CD4-positive, alpha-beta T cell treated with Interleukin-4 for 4 hours (primary cell): ENCODE results near the gene RPL9.
A peak's percentile ranks its signal among the peaks of the same experiment; 100 is the strongest.
"Not testable (repeated sequence)": the region's sequence is repeated elsewhere in the genome, so short reads cannot be mapped to it uniquely, and the experiment has no call there.

ENCODE experiments used
- DNase-seq: peaks from one replicate; pipeline ENCODE4 v3.0.0-alpha.2; 2020

Gene RPL9

DNA sequence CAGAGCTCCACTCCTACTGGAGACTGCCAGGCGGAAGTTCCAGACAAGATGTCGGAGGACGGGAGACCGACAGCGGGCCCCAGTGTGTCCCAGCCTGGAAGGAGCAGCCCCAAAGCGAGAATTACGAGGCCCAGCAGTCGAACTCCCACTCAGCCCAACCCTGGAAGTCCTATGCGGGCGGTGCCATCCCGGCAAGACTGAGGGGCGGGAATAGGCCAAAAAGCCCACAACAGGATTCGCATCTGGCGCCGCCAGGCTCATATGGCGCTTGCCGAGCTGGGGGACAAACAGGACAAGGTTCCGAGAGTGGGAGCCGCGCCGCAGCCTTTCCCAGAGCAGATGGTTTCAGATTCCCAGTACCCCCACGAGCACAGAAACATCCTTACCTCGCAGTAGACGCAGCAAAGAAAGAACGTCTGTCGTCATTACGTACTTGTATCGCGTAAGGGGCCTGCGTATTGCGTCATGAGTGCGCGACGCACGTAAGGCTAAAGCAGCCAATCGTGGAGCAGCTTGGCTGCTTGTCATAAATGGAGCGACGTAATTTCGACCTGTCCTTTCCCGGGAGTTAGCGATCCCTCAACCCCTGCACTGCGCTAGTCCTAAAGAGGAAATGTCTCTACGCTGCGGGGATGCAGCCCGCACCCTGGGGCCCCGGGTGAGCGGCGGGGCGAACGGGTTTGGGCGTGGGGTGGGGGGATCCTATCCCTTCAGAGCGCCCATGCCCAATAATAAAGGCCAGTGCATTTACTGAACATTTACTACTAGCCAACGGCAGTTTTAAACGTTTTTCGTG lies at the start of gene RPL9, which contains the start of gene LIAS:
Gene RPL9 (minus strand): TSS at position 418 of the 796 bp plus-strand sequence. CDS start 483 bp downstream, outside the sequence.
Gene LIAS (plus strand): TSS at position 552 of the 796 bp plus-strand sequence. CDS start 62 bp downstream, at position 614.
- DNase-seq = peak; percentile 96

DNA sequence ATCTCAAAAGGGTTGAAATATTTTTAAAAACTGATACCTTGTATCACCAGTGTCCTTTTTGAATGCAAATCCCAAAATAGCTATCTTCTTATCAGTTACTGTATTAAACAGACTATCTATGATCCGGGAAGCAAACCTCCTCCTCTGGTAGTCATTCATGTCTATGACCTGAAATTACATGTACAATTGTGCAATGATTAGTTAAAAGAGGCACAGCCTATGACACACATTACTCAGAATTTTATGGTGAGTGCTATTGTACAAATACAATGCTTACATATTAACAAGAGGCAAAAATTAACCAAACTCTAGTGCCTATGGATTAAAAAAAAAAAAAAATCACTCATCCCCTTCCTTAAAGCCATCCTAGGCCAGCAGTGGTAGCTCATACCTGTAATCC lies 46.9 kb upstream of the RPL9 start:
- DNase-seq = no peak

DNA sequence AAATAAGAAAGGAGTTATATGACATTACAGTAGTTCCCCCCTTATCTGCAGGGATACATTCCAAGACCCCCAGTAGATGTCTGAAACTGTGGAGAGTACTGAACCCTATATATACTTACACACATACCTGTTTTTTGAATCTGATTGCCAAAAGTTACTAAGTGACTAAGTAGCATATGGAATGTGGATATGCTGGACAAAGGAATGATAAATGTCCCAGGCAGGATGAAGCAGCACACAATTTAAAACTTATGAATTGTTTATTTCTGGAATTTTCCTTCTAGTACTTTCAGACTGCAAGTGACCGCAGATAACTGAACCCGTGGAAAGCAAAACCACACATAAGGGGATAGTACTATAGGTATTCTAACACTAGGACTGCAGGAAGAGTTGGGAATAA lies 45.8 kb upstream of the RPL9 start:
- DNase-seq = no peak

DNA sequence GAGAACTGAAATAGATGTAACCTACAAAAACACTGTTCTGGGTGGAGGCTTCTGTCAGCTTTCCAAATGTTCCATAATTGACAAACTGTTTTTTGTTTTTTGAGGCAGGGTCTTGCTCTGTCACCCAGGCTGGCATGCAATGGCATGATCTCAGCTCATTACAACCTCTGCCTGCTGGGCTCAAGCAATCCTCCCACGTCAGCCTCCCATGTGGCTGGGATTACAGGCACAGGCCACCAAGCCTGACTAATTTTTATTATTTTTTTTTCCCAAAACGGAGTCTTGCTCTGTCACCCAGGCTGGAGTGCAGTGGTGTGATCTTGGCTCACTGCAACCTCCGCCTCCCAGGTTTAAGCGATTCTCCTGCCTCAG lies 43.9 kb upstream of the RPL9 start:
- DNase-seq = not testable (repeated sequence)

DNA sequence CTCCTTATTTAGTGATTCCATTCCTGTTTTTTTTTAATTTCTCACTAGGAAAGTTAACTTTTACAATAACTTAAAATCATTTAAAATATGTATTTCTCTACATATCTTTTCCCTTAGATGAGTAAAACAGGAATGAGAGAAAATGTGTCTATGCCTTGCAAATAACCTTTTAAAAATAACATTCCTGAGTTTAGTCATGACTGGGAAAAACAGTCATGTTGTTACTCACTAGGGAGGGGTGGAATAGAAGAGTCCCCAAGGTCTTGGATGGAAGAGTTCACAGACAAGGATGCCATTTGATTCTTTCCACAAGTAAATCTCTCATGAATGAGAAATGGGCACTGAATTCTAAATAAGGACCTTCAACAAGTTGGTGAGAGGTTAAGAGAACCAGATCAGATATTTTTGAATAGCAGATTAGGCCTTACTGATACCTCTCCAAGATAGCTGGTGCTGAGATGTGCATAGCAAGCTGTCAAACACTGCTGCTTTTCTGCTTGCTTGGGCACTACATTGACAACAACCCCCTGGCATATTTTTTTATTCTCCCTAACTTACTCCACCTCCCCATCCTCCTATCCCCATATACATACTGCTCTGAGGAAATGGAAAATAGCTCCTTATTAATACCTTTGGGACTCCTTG lies 43.4 kb upstream of the RPL9 start:
- DNase-seq = no peak

DNA sequence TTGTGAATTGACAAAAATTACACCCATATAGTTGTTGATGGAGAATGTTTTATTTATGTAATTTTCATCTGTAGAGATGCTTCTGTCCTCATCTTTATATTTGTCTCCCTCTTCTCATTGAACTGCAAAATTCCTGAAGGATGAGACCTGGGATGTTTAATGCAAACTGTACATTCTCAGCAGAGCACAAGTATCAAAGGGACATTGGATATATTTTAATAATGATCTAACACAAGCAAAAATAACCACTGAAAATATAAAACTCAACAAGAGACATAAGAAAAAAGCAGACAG lies 40.0 kb upstream of the RPL9 start:
- no peak for DNase-seq

DNA sequence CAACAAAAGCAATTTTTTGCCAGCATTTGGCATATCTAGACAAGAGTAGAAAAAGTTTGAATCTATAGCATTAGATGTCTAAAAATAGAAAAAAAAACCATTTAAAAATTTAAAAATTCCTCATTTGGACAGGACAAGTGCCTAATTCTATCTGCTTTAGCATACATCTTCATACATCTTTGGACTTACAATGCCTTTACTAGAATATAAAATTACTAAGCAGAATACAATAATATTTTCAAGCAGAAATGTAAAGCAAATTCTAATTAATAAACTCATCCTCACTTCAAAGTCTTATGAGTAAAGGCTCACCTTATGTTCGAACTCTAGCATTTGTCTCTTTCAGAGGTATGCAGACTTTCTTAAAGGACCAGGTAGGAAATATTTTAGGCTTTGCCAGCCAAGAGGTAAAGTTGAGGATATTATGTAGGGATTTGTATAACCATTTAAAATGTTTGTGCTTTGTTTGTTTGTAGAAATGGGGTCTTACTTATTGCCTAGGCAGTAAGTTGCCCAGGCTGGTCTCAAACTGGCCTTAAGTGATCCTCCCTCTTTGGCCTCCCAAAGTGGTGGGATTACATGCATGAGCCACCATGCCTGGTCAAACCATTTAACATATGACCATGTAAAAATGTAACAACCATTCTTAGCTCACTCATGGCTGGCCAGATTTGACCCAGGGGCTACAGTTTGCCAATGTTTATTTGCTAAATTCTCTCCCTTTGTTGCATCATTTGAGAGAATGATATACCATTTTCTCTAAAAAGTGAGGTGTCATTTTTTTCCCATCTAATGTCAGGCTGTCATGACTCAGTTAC lies 39.4 kb upstream of the RPL9 start:
- DNase-seq = no peak

DNA sequence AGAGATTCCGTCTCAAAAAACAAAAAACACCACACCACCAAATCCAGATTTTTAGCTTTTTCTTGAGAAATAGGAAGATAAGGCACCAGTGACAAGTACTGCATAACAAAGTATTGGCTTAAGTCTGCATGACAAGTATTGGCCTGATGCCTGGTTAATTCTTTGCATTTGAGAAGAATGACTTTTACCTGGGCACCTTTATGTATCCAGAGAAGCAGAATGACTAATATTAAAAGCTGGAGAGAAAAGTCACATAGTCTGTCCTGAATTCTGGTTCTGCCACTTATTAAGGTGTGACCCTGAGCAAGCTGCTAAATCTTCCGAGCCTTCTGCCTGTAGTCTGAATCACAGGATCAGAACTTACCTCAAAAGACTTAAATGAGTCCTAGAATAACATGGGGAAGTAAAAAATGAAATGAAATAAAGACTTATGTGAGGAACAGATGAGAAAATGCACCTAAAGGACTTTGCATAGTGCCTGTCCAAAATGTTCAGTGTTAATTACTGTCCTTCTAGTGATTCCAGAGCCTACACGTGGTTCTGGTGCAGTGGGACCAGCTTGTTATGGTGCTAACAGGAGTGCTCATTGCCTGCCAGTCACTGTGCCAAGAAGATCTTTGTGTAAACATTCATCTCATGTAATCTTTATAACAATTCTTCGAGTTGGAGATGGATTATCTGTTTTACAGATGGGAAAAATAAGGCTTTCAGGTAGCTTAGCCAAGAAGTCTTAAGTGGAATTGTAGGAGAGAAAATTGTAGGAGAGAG lies 36.9 kb upstream of the RPL9 start:
- DNase-seq = no peak

DNA sequence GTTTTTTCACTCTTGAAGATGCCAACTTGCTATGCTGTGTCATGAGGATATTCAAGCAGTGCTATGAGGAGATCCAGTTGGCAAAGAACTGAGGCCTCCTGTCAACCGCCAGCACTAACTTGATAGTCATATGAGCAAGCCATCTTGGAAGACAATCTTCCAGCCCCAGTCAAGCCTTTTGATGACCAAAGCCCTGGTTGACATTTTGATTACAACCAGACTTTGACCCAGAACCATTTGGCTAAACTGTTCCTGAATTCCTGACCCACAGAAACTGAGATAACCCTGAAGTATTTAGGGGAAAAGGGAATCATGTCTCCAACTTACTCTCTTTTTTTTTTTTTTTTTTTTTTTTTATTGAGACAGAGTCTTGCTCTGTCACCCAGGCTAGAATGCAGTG lies 35.6 kb upstream of the RPL9 start:
- DNase-seq = no peak

DNA sequence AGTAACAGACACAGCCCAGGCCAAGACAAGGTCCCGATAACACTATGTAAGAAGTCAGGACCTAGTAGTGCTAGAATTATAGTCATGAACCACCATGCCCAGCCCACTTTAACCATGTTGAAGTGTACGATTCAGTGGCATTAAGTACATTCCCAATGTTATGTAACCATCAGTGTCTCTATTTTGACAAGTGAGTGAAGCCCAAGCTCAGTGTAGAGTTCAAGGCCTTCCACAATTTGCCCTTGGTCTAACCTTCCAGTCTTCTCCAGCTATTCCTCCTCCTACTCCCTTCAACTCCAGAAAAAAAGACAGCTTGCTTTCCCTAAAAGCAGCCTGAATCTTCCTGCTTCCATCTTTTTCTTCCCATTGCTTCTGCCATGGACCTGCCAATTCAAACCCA lies 31.6 kb upstream of the RPL9 start:
- DNase-seq = no peak

DNA sequence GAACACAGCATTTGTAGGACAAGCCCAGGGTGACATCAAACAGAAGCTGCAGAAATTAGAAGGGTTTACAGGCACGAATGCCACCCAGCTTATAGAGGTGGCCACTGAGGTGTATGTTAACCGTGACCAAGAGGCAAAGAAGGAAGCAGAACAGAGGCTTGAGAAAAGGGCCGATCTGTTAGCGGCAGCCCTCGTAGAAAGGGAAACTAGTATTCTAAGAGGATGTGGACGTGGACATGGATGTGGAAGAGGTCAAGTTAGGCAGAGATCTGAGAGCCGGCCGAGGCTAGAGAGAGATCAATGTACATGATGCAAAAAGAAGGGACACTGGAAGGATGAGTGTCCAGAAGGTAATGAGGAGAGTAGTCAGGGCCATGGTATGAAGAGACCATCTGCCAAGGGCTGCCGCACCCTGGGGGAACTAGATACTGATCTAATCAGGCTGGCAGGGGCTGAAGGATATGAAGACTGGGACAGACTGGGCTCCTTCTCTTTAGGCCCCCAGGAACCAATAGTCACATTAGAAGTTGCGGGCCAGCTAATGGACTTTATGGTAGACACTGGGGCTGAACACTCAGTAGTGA lies 27.6 kb upstream of the RPL9 start:
- DNase-seq = no peak

DNA sequence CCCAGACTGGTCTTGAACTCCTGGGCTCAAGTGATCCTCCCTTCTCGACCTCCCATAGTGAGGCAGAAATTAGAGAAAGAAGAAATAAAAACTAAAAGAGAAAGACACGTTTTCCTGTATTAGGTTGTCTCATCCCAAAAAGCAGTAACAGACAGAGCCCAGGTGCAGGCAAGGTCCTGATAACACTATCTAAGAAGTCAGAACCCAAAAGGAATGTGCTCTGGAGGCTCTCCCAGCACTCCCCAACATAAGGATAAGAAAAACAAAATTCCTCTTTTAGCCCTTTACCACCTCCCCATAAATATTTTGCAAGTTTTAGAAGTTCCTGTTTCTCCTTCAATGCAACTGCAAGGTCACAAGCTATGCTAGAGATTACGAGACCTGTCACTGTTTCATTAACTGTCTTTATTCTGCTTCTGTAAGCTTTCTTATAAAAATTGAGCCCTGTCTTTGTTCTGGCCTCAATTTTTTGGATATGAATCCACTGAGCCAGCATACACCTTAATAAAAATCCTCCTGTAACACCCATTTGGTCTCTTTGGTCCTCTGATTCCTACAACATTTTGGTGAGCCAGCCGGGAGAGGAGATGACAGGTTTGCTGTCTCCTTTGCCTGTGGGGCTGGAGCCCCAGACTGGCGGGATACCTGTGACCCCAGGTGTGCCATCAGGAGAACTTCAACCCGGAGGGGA lies 26.0 kb upstream of the RPL9 start:
- DNase-seq = no peak

DNA sequence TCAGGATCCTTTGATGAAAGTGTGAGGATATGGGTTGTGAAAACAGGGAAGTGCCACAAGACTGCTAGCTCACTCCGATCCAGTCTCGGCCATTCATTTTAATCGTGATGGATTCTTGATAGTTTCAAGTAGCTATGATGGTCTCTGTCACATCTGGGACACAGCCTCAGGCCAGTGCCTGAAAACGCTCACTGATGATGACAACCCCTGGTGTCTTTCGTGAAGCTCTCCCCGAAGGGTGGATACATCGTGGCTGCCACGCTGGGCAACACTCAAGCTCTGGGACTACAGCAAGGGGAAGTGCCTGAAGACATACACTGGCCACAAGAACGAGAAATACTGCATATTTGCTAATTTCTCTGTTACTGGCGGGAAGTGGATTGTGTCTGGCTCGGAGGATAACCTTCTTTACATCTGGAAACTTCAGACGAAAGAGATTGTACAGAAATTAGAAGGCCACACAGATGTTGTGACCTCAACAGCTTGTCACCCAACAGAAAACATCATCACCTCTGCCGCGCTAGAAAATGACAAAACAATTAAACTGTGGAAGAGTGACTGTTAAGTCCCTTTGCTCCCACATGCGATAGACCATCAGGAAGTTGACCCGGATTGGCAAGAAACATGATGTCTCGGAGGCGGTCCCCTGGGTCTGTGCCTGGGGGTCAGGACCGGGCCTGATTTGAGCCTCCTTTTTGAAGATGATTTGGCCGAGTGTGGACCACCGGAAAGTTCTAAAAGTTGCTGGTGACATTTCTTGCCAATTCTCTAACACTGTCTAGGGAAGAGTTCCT lies 22.4 kb upstream of the RPL9 start:
- DNase-seq = no peak

DNA sequence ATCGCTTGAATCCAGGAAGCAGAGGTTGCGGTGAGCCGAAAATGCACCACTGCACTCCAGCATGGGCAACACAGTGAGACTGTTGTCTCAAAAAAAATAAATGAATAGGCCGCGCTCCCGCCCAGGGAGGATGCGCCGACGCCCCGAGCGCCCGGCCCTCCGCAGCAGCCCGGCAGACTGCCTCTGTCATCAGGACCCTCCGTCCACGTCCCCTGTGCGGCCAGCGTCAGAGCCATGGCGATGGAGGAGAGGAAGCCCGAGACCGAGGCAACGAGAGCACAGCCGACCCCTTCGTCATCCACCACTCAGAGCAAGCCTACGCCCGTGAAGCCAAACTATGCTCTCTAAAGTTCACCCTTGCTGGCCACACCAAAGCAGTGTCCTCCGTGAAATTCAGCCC lies 21.5 kb upstream of the RPL9 start:
- no peak for DNase-seq

DNA sequence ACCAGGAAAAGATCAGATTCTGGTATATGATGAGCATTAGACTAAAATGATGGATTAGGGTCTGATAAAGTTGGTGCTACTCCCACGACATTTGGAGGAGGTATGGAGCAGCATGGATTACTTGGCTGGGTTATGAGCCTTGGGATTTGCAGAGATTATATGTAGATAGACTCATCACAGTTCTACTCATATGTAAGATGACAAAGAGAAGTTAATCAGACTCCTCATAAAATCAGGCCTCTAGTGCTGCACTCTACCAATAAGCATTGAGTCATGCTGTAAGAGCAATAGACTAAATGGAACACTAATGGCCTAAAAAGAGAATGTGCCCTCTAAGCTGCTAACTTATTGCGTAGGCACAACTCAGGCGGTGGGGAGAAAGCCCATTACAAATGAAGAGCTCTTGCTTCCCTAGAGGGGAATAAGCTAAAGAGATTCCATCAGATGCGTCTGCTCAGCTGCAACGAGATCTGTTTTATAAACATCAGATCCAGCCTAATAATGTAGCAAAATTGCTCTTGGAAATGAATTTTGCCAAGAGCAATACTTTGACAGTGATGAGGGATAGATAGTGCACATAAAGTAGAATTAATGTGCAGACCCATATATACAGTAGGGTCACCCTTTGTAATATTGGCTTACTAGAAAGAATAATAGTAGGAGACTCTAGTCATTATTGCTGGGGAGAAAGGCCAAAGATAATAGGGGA lies 17.6 kb upstream of the RPL9 start:
- no peak for DNase-seq

DNA sequence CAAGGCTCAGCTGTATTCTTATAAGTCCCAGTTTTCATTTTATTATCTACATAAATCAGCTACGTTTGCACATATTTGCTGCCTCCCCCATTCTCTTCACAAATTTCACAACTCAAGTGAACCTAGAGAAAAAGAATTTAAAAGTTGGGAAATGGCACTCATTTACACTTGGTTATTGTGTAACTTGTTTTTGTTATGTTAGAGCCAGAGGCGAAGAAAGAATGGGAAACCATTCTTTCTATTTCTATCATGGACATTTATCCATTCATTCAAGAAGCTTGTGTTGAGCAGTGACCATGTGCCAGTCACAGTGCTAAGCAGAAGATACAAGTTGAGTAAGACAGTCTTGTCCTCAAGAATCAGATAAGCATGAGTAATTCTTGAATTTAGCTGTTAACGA lies 13.7 kb upstream of the RPL9 start:
- DNase-seq = no peak

DNA sequence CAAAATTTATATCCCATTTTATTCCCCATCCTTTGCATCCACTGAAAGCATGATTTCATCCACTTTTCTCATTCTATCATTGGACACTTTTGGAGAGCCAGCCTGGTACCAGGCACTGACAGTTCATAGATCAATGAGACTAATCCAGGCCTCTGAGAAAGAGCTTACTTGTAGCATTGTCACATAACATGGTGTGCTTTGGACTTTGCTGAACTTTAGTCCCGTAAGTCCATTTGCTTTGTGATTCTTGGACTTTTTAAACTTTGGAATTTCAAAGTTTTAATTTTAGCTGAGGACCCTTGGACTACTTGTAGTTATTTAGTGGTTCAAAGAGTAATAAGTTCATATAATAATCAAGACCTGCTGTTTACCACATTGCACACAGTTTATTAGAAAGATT lies 11.7 kb upstream of the RPL9 start:
- no peak for DNase-seq

DNA sequence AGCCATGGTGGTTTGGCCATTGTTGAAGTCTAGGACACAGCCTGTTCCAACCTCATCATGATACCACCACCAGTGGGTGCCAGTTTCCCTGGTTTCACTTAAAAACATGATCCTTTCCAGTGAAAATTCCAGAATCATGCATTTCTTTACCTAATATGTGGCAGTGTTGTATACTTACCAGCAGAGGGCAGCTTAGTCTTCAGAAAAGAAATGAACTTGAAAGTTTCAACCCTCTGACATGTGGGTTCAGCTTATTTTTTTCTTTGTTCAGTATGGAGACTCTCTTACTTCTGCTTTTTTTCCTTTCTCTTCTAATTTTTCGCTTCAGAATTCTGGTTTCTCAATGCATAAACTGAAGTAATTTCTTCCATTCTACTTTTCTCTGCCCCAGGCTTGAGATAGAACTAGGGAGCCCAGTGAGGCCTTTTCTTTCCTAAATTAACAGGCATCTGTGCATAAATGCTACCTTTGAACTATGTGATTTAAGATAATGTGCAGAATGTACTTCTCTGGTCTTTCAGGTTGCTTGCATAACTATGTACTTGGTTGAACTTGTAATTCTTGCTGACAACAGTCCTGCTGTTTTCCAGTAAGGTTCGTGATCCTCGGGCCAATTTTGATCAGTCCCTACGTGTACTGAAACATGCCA lies 10.8 kb upstream of the RPL9 start:
- DNase-seq = peak; percentile 53

DNA sequence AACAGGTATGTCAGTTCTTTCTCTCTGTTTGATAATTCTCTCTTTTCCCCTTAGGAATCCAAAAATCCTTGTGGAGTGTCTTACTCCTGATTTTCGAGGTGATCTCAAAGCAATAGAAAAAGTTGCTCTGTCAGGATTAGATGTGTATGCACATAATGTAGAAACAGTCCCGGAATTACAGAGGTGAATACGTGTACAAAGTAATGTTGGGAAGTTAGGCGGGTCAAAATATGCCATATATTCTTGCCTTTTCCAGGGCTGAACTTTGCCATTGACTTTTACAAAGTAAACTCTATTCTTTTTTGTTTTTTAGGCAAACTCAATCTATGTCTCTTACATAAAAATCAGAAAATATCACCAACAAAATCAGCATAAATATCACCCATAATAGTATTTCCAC lies 8.7 kb upstream of the RPL9 start:
- DNase-seq = no peak

DNA sequence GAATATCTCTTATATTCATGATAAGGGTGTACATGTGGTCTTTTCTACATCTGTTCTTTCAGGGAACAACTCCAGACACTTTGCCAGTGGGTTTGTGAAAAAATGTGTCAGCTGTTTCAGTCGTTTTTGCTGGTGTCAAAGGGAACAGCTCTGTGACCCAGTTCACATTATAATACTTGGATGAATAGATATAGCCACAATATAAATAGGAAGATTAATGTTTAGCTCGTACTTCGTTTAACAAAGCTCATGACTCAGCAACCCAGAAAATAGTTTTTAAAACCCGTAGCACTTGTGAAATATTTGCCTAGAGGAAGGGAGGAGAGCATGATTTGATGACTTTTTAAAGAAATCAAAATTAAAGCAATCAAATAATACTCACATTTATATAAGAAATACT lies 8.0 kb upstream of the RPL9 start:
- DNase-seq = no peak
